ENCODE data around the gene MAPT. TPM values are rescaled to one million over a fixed set of nuclear protein-coding genes. Genes with fewer than 3 reads are reported as not detected.

MAPT gene
- total and polyA plus RNA-seq, 2 experiments from 2014 or later = 0.37 to 0.71 TPM

GRCh38 chr17:45984368-45984767, 90.0 kb downstream of the MAPT start:
- no peaks in the 10 kb centered on the region for H3K9me2 ChIP-seq (replicated peaks; ENCODE audit: insufficient read depth)
- DNase-seq (ENCODE audit: low spot score) = no peak
- H3K4me3 ChIP-seq = no peak overlapping the region
- no peaks in the 10 kb centered on the region for H3K27me3 ChIP-seq
- no peaks in the 10 kb centered on the region for H3K79me2 ChIP-seq
- no peak overlapping the region for H3K4me2 ChIP-seq
- H3K36me3 ChIP-seq (replicated peaks; ENCODE audit: insufficient read depth, low read depth) = no peaks in the 10 kb centered on the region
- H3K4me1 ChIP-seq (ENCODE audit: insufficient read depth) = no peaks in the 10 kb centered on the region
- H4K20me1 ChIP-seq (ENCODE audit: insufficient read depth, poor library complexity, severe bottlenecking) = no peaks in the 10 kb centered on the region
- TF ChIP-seq CTCF (IDR thresholded peaks at IDR 0.05; ENCODE audit: poor library complexity) = no peak
- no peak for TF ChIP-seq EZH2 (IDR thresholded peaks at IDR 0.05; ENCODE audit: borderline replicate concordance)
- TF ChIP-seq EZH2phosphoT487 (IDR thresholded peaks at IDR 0.05; ENCODE audit: low read depth, severe bottlenecking, unreplicated experiment) = no peak
- WGBS (ENCODE audit: low lambda C conversion rate, missing lambda C conversion rate) = 90% methylated on average over 5 of the region's 5 CpGs
- H2AFZ ChIP-seq = no peak overlapping the region
- no peak overlapping the region for H3K27ac ChIP-seq
- H3K9me3 ChIP-seq (ENCODE audit: low read depth) = no peaks in the 10 kb centered on the region

- H3K27ac ChIP-seq = no peak overlapping the region
These were observed 91.1 kb downstream of the MAPT start for GRCh38 chr17:45985447-45985846.

GRCh38 chr17:45986056-45986455, 91.7 kb downstream of the MAPT start:
- no peaks in the 10 kb centered on the region for H3K79me2 ChIP-seq
- no peaks in the 10 kb centered on the region for H3K9me2 ChIP-seq (replicated peaks; ENCODE audit: insufficient read depth)
- H3K36me3 ChIP-seq (replicated peaks; ENCODE audit: insufficient read depth, low read depth) = no peaks in the 10 kb centered on the region
- no peak for TF ChIP-seq EZH2 (IDR thresholded peaks at IDR 0.05; ENCODE audit: borderline replicate concordance)
- no peak overlapping the region for H3K27ac ChIP-seq
- DNase-seq (ENCODE audit: low spot score) = no peak
- H3K4me1 ChIP-seq (ENCODE audit: insufficient read depth) = no peaks in the 10 kb centered on the region
- H4K20me1 ChIP-seq (ENCODE audit: insufficient read depth, poor library complexity, severe bottlenecking) = no peaks in the 10 kb centered on the region
- no peaks in the 10 kb centered on the region for H3K27me3 ChIP-seq
- 86% methylated on average over 4 of the region's 4 CpGs for WGBS (ENCODE audit: low lambda C conversion rate, missing lambda C conversion rate)
- H3K4me3 ChIP-seq = no peak overlapping the region
- no peak overlapping the region for H2AFZ ChIP-seq
- H3K4me2 ChIP-seq = no peak overlapping the region
- no peaks in the 10 kb centered on the region for H3K9me3 ChIP-seq (ENCODE audit: low read depth)

More at GRCh38 chr17:45985447-45985846, 91.1 kb downstream of the MAPT start:
- WGBS (ENCODE audit: low lambda C conversion rate, missing lambda C conversion rate) = 78% methylated on average over 4 of the region's 4 CpGs
- H3K27me3 ChIP-seq = no peaks in the 10 kb centered on the region
- H4K20me1 ChIP-seq (ENCODE audit: insufficient read depth, poor library complexity, severe bottlenecking) = no peaks in the 10 kb centered on the region
- TF ChIP-seq EZH2 (IDR thresholded peaks at IDR 0.05; ENCODE audit: borderline replicate concordance) (no peak), CTCF (IDR thresholded peaks at IDR 0.05; ENCODE audit: poor library complexity) (no peak), EZH2phosphoT487 (IDR thresholded peaks at IDR 0.05; ENCODE audit: low read depth, severe bottlenecking, unreplicated experiment) (no peak)
- no peak for DNase-seq (ENCODE audit: low spot score)
- no peaks in the 10 kb centered on the region for H3K79me2 ChIP-seq
- H3K9me2 ChIP-seq (replicated peaks; ENCODE audit: insufficient read depth) = no peaks in the 10 kb centered on the region
- no peaks in the 10 kb centered on the region for H3K36me3 ChIP-seq (replicated peaks; ENCODE audit: insufficient read depth, low read depth)
- H3K4me2 ChIP-seq = no peak overlapping the region
- H2AFZ ChIP-seq = no peak overlapping the region
- H3K4me3 ChIP-seq = no peak overlapping the region
- no peaks in the 10 kb centered on the region for H3K9me3 ChIP-seq (ENCODE audit: low read depth)
- H3K4me1 ChIP-seq (ENCODE audit: insufficient read depth) = no peaks in the 10 kb centered on the region

- H3K9me3 ChIP-seq (ENCODE audit: low read depth) = no peaks in the 10 kb centered on the region
- H3K4me3 ChIP-seq = no peak overlapping the region
- H3K9me2 ChIP-seq (replicated peaks; ENCODE audit: insufficient read depth) = no peaks in the 10 kb centered on the region
- H3K4me1 ChIP-seq (ENCODE audit: insufficient read depth) = no peaks in the 10 kb centered on the region
- no peak overlapping the region for H2AFZ ChIP-seq
- no peaks in the 10 kb centered on the region for H3K36me3 ChIP-seq (replicated peaks; ENCODE audit: insufficient read depth, low read depth)
- H3K4me2 ChIP-seq = no peak overlapping the region
- WGBS (ENCODE audit: low lambda C conversion rate, missing lambda C conversion rate) = 81% methylated on average over 5 of the region's 5 CpGs
- no peak overlapping the region for H3K27ac ChIP-seq
- no peaks in the 10 kb centered on the region for H4K20me1 ChIP-seq (ENCODE audit: insufficient read depth, poor library complexity, severe bottlenecking)
- no peak for TF ChIP-seq CTCF (IDR thresholded peaks at IDR 0.05; ENCODE audit: poor library complexity)
- TF ChIP-seq EZH2phosphoT487 (IDR thresholded peaks at IDR 0.05; ENCODE audit: low read depth, severe bottlenecking, unreplicated experiment) = no peak
- TF ChIP-seq EZH2 (IDR thresholded peaks at IDR 0.05; ENCODE audit: borderline replicate concordance) = no peak
- H3K27me3 ChIP-seq = no peaks in the 10 kb centered on the region
- no peak for DNase-seq (ENCODE audit: low spot score)
- H3K79me2 ChIP-seq = no peaks in the 10 kb centered on the region
These were observed 93.4 kb downstream of the MAPT start for GRCh38 chr17:45987706-45988105.
